Measurements from ENCODE around the gene PMEPA1.

PMEPA1 gene

GRCh38 chr20:57672164-57672563 lies 37.7 kb downstream of the PMEPA1 start:
- DNase-seq, result no peak

- DNase-seq, result no peak
Observed at GRCh38 chr20:57671662-57672061, 38.2 kb downstream of the PMEPA1 start.

GRCh38 chr20:57671072-57671391 lies 38.8 kb downstream of the PMEPA1 start:
- no peak for DNase-seq

GRCh38 chr20:57670288-57671071 lies 39.3 kb downstream of the PMEPA1 start:
- no peak for DNase-seq

- no peak for DNase-seq
Observed at GRCh38 chr20:57669632-57670031, 40.2 kb downstream of the PMEPA1 start.

GRCh38 chr20:57667924-57668782 lies 41.7 kb downstream of the PMEPA1 start:
- no peak for DNase-seq

- no peak for DNase-seq
Observed at GRCh38 chr20:57667388-57667787, 42.4 kb downstream of the PMEPA1 start.

- no peak for DNase-seq
Observed at GRCh38 chr20:57666834-57667157, 43.0 kb downstream of the PMEPA1 start.

GRCh38 chr20:57666106-57666833 lies 43.5 kb downstream of the PMEPA1 start:
- no peak for DNase-seq

- no peak for DNase-seq
Observed at GRCh38 chr20:57665589-57665971, 44.2 kb downstream of the PMEPA1 start.

GRCh38 chr20:57664924-57665588 lies 44.8 kb downstream of the PMEPA1 start:
- no peak for DNase-seq

- DNase-seq, result no peak
Observed at GRCh38 chr20:57664476-57664875, 45.3 kb downstream of the PMEPA1 start.

GRCh38 chr20:57663681-57664451 lies 45.9 kb downstream of the PMEPA1 start:
- no peak for DNase-seq

GRCh38 chr20:57663241-57663640 lies 46.6 kb downstream of the PMEPA1 start:
- DNase-seq, result no peak

- DNase-seq, result no peak
Observed at GRCh38 chr20:57662456-57663240, 47.2 kb downstream of the PMEPA1 start.

- no peak for DNase-seq
Observed at GRCh38 chr20:57661746-57662455, 47.9 kb downstream of the PMEPA1 start.

- DNase-seq, result no peak
Observed at GRCh38 chr20:57660922-57661745, 48.7 kb downstream of the PMEPA1 start.

GRCh38 chr20:57660181-57660921 lies 49.5 kb downstream of the PMEPA1 start:
- DNase-seq, result peak in 1 of 2 experiments; percentile 11

- DNase-seq, result peak; percentile 10 to 13
Observed at GRCh38 chr20:57659517-57660180, 50.2 kb downstream of the PMEPA1 start.

Data from activated T-cell treated with anti-CD3 and anti-CD28 coated beads, Interleukin-2, amount 50 U/mL, for 48 hours (primary cell).